VCaP (cell line): Measurements from ENCODE around the gene HPCAL4.

Experiments used
- H3K27ac ChIP-seq: fragments of 450-650 bp; 2 replicates; pipeline ENCODE4 v1.5.1; 2017
- TF ChIP-seq, protein P1 (sequence below): fragments of 450-650 bp; conservative IDR thresholded peaks from 2 replicates; pipeline ENCODE4 v1.5.1; 2017; ENCODE audit warnings: mild to moderate bottlenecking, moderate library complexity

Gene HPCAL4

DNA sequence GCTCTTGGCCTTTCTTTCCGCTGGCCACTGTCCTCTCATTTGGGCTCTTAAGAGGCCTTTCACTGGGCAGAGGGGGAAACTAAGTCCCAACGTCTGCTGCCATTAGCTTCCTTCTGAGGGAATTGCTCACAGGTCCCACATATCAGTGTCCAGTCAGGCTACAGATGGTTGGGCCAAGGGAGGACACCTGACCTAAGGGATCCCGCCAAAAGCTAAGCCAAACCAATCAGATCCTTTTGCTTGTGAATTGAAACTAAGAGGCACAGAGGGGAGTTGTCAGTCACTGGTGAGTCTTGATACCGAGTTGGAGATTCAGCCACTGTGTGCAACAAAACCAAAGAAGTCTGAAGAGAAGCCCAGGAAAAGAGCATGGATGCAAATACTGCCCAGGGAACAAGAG, 13.6 kb downstream of the HPCAL4 start:
- H3K27ac ChIP-seq, result no peak overlapping the region
- TF ChIP-seq, protein P1, sequence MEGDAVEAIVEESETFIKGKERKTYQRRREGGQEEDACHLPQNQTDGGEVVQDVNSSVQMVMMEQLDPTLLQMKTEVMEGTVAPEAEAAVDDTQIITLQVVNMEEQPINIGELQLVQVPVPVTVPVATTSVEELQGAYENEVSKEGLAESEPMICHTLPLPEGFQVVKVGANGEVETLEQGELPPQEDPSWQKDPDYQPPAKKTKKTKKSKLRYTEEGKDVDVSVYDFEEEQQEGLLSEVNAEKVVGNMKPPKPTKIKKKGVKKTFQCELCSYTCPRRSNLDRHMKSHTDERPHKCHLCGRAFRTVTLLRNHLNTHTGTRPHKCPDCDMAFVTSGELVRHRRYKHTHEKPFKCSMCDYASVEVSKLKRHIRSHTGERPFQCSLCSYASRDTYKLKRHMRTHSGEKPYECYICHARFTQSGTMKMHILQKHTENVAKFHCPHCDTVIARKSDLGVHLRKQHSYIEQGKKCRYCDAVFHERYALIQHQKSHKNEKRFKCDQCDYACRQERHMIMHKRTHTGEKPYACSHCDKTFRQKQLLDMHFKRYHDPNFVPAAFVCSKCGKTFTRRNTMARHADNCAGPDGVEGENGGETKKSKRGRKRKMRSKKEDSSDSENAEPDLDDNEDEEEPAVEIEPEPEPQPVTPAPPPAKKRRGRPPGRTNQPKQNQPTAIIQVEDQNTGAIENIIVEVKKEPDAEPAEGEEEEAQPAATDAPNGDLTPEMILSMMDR, result no peak

DNA sequence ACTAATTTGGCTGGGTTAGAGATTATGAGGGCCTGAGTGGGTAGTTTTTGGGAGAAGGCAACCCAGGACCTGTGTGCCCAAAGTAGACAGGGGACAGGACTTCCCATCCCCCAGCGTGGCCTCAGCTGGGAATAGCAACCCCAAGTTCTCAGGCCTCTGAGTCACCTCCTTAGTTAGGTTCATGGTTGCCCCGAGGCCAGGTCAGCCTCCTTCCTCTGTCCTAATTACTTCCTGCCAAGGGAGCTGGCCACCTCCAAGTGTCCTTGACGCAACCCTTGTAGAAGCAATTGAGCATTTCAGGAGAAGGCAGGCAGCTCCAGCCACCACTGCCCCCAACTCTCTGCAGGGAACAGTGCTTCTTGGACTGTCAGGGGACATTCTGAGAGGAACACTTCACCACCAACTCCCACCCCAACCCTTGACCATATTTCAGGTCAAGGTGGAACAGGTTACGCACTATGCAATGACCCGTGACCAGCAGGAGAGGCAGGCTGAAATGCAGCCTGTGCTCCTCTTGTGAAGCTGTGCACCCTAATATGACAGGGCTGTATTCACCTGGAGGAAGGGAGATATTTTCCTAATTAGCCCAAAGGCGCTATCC, 14.2 kb downstream of the HPCAL4 start:
- H3K27ac ChIP-seq, result no peak overlapping the region
- TF ChIP-seq, protein P1, result no peak

DNA sequence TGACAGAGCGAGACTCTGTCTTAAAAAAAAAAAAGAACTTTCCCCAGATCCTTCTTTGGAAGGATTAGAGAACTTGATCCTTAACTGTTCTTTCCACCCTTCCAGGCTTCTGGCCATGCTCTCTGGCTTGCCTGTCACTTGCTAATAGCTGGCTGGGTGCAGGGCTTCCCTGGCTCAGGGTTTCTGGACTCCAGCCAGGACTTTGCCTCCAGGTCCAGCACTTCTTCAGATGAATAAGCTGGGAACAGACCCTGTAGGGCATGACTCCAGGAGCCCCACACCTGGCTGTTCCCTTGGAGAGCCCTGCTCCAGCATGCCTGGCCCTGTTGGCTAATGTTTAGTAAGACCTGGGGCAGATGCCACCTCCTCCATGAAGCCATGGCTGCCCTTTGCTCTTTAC, 16.0 kb downstream of the HPCAL4 start:
- no peak overlapping the region for H3K27ac ChIP-seq
- TF ChIP-seq, protein P1, result no peak

DNA sequence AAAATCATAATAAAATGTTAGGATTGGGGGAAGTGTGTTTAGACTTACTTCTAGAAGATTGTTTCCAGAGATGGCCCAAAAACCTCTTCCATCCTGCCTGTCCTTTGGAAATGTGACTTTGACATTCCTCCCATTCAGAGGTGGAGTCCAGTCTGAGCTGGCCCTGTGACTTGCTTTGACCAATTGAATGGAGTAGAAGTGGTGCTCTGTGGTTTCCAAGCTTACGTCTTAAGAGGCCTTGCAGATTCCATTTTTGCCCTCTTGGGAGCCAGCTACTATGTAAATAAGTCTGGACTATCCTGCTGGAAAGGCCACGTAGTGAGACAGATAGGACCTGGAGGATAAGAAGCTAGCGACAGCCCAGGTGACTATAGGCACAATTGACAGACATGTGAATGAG, 18.0 kb downstream of the HPCAL4 start:
- TF ChIP-seq, protein P1, result no peak
- no peak overlapping the region for H3K27ac ChIP-seq

DNA sequence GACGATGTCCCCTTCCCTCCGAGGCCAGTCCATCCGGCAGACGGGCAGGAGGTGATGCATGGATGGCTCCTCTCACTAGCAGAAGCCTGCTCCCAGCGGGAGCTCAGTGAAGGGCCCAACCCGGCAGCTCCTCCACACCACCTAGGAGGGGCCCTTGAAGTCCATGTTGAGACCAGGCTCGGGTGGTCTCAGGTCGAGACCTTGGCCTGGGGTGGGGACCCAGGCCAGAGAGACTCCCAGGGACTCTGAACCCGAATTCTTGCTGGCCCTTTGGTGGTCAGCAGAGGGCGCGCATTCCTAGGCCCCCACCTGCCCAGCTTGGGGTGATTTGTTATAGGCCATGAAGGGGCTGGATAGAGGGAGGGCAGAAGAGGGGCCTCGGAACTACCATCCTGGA, 18.7 kb downstream of the HPCAL4 start:
- TF ChIP-seq, protein P1, result peak; percentile 30; the same call in 1 of the 2 replicates
- H3K27ac ChIP-seq, result no peak overlapping the region

DNA sequence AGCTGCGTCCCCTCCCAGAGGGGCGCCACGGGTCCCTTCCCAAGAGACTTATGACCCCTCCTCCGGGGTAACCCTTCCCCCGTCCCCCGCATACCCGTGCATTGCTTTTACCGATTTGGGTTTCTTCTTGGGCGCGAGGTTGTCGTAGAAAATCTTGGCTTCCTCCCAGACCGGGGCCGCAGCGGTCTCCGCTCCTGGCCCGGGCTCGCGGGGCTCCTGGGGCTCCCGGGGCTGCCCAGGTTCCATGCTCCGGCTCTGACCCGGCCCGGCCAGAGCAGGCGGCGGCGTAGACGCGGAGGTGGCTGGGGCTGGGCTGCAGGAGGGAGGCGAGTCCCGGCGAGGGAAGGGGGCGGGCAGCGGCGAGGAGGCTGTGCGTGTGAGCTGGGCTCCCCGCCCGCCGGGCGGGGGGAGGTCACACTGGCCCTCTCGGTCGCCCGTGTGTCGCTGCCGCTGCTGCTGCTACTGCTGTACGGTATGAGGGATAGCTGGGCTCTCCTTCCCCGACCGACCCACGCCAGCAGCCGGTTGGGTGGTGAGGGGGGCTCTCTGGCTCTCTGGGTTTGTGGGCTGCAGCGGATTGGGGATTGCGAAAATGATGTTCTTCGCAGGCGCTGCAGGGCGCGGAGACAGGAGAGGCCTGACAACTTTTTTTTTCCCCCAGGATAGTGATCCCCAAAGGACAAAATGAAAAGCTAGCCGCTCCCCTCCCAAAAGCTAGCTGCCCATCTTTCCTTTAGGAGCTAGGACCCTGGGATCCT, 19.3 kb downstream of the HPCAL4 start, which contains the start of gene NT5C1A:
Gene NT5C1A (minus strand): TSS at position 315 of the 758 bp plus-strand sequence. CDS start 69 bp downstream, at position 246.
- TF ChIP-seq, protein P1, result no peak
- H3K27ac ChIP-seq, result peak within 1 kb of the TSS; percentile 42; the same call in 1 of the 2 replicates

DNA sequence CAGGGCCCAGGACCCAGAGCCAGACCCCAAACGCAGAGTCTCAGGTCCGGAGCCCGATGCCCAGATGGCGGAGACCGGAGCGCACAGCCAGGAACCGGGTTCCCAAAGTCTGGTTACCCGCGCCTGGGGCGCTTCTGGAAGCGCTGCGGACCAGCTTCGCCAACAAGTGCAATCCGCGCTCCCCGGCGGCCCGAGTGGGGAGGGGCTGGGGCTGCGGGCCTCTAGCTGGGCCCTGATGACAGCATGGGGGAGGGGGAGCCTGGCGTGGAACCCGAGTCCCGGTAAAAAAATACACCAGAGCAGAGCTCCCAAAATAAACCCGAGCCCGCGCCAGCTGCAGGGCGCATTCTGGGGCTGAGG, 19.8 kb downstream of the HPCAL4 start:
- TF ChIP-seq, protein P1, result no peak
- H3K27ac ChIP-seq, result peak overlapping the region; percentile 42; the same call in 1 of the 2 replicates
